HG02852 (cell line): Measurements from ENCODE around the gene ZNF487.

Experiments
- ATAC-seq: cut with Tn5 transposase; IDR thresholded peaks from one replicate; pipeline ENCODE4 v1.9.1; 2021; ENCODE audit warnings: mild to moderate bottlenecking, moderate library complexity; ENCODE audit not compliant: unreplicated experiment

Gene ZNF487

GRCh38 chr10:43482319-43483078 lies 45.6 kb downstream of the ZNF487 start:
- ATAC-seq, result no peak

GRCh38 chr10:43491855-43492254 lies 54.9 kb downstream of the ZNF487 start:
- ATAC-seq, result no peak

- no peak for ATAC-seq
Measured at GRCh38 chr10:43502931-43503330, 66.0 kb downstream of the ZNF487 start.

- ATAC-seq, result no peak
Measured at GRCh38 chr10:43524434-43525247, 87.7 kb downstream of the ZNF487 start.
